IPS-11a (cell line): ENCODE results near the gene KIF12.
"Not testable (repeated sequence)": the region's sequence is repeated elsewhere in the genome, so short reads cannot be mapped to it uniquely, and the experiment has no call there.

Experiments
- H3K4me3 ChIP-seq: one replicate; pipeline ENCODE4 v1.5.1; 2013; ENCODE audit warnings: low read depth, low read length, control low read depth

Gene KIF12

GRCh38 chr9:114049441-114050225, 49.5 kb downstream of the KIF12 start:
- no peak overlapping the region for H3K4me3 ChIP-seq

- no peak overlapping the region for H3K4me3 ChIP-seq
These were observed 50.3 kb downstream of the KIF12 start for GRCh38 chr9:114048533-114049415.

- H3K4me3 ChIP-seq: no peak overlapping the region
These were observed 51.4 kb downstream of the KIF12 start for GRCh38 chr9:114047717-114048116.

- H3K4me3 ChIP-seq: no peak overlapping the region
These were observed 52.2 kb downstream of the KIF12 start for GRCh38 chr9:114046875-114047274.

- no peak overlapping the region for H3K4me3 ChIP-seq
These were observed 52.8 kb downstream of the KIF12 start for GRCh38 chr9:114046237-114046755.

- not testable (repeated sequence) for H3K4me3 ChIP-seq
These were observed 55.4 kb downstream of the KIF12 start for GRCh38 chr9:114043660-114044059.
